HepG2 (cell line): ENCODE measurements around the gene PTGDR2. TPM values are rescaled to one million over a fixed set of nuclear protein-coding genes. Genes with fewer than 3 reads are reported as not detected.

Experiments used
- ATF1 ChIP-seq: IDR thresholded peaks from 2 replicates; pipeline ENCODE4 v1.6.1; 2016; ENCODE audit warnings: mild to moderate bottlenecking, control low read depth
- BORCS8-MEF2B ChIP-seq: sonication (generic); formaldehyde crosslinking; IDR thresholded peaks from 2 replicates; pipeline ENCODE4 v1.8.0; 2022; ENCODE audit warnings: mild to moderate bottlenecking, missing genetic modification reagents
- HDAC1 ChIP-seq: sonication (generic); formaldehyde crosslinking; IDR thresholded peaks from 2 replicates; pipeline ENCODE4 v1.5.1; 2020; ENCODE audit warnings: mild to moderate bottlenecking, missing genetic modification reagents
- HNF4G ChIP-seq, 2 experiments: sonication (generic) in 1 of 2; formaldehyde crosslinking in 1 of 2; IDR thresholded peaks; 2 replicates each; pipeline versions ENCODE4 v1.4.0 to v1.6.1; 2011 to 2020; ENCODE audit warnings: borderline replicate concordance in 2 of 2, low read depth in 2 of 2, mild to moderate bottlenecking in 2 of 2, low read length in 1 of 2, missing genetic modification reagents in 1 of 2, moderate library complexity in 1 of 2
- HOXD1 ChIP-seq: sonication (generic); formaldehyde crosslinking; IDR thresholded peaks from 2 replicates; pipeline ENCODE4 v1.5.0; 2020; ENCODE audit warnings: missing genetic modification reagents
- MIER3 ChIP-seq: IDR thresholded peaks from 2 replicates; pipeline ENCODE4 v1.6.1; 2016; ENCODE audit warnings: missing compliant biosample characterization, borderline replicate concordance
- MYC ChIP-seq: sonication (generic); formaldehyde crosslinking; IDR thresholded peaks from 2 replicates; pipeline ENCODE4 v1.9.0; 2021; ENCODE audit warnings: missing genetic modification reagents, borderline replicate concordance
- PHF21A ChIP-seq: sonication (generic); formaldehyde crosslinking; IDR thresholded peaks from 2 replicates; pipeline ENCODE4 v1.5.0; 2020; ENCODE audit warnings: mild to moderate bottlenecking, missing genetic modification reagents
- SOX13 ChIP-seq, 3 experiments: fragments of 450-650 bp in 1 of 3; sonication (generic) in 1 of 3; formaldehyde crosslinking in 1 of 3; IDR thresholded peaks in 2 of 3; conservative IDR thresholded peaks in 1 of 3; 2 replicates each; pipeline versions ENCODE4 v1.5.0 to v1.6.1; 2016 to 2020; ENCODE audit warnings: antibody characterized with exemption in 1 of 3, mild to moderate bottlenecking in 1 of 3, missing compliant biosample characterization in 1 of 3, missing genetic modification reagents in 1 of 3, moderate library complexity in 1 of 3
- ZBTB38 ChIP-seq: sonication (generic); formaldehyde crosslinking; IDR thresholded peaks from 2 replicates; pipeline ENCODE4 v1.5.1; 2020; ENCODE audit warnings: mild to moderate bottlenecking, missing genetic modification reagents
- ZFAT ChIP-seq: sonication (generic); formaldehyde crosslinking; conservative IDR thresholded peaks from 2 replicates; pipeline ENCODE4 v1.8.1; 2023; ENCODE audit warnings: missing genetic modification reagents, inconsistent platforms
- ZMYM2 ChIP-seq: sonication (generic); formaldehyde crosslinking; IDR thresholded peaks from 2 replicates; pipeline ENCODE4 v1.8.0; 2022; ENCODE audit warnings: mild to moderate bottlenecking, missing genetic modification reagents
- ZNF143 ChIP-seq: sonication (generic); formaldehyde crosslinking; IDR thresholded peaks from 2 replicates; pipeline ENCODE4 v1.4.0; 2020; ENCODE audit warnings: missing genetic modification reagents
- ZNF501 ChIP-seq: sonication (generic); formaldehyde crosslinking; IDR thresholded peaks from 2 replicates; pipeline ENCODE4 v1.5.1; 2020; ENCODE audit warnings: mild to moderate bottlenecking, moderate library complexity, missing genetic modification reagents
- ZNF598 ChIP-seq: sonication (generic); formaldehyde crosslinking; IDR thresholded peaks from 2 replicates; pipeline ENCODE4 v1.5.1; 2020; ENCODE audit warnings: mild to moderate bottlenecking, missing genetic modification reagents, borderline replicate concordance
- ZSCAN30 ChIP-seq: sonication (generic); formaldehyde crosslinking; IDR thresholded peaks from 2 replicates; pipeline ENCODE4 v1.5.0; 2020; ENCODE audit warnings: mild to moderate bottlenecking, missing genetic modification reagents
- ZSCAN31 ChIP-seq: sonication (generic); formaldehyde crosslinking; IDR thresholded peaks from 2 replicates; pipeline ENCODE4 v1.5.0; 2020; ENCODE audit warnings: low read depth, mild to moderate bottlenecking, missing genetic modification reagents
- polyA plus RNA-seq, 8 experiments: library from polyadenylated mRNA; depleted of rRNA in 3 of 8; stranded (reverse) in 7 of 8; unstranded in 1 of 8; fragments of >200 nt; fragmentation: Illumina TruSeq in 4 of 8; extraction: Trizol in 4 of 8; gene quantifications; 2 replicates each; pipeline versions ENCODE4 v1.2.1 to v1.2.3, GENCODE V29; 2011 to 2016; ENCODE audit warnings: low read depth in 4 of 8, missing spikeins in 1 of 8, mixed read lengths in 1 of 8; ENCODE audit not compliant: insufficient read depth in 1 of 8
- total RNA-seq, 5 experiments: library from RNA; depleted of rRNA; stranded (reverse); fragments of >200 nt; fragmentation: Illumina TruSeq; extraction: Trizol; gene quantifications; 2 replicates each; pipeline ENCODE4 v1.2.3, GENCODE V29; 2016; ENCODE audit warnings: low read depth in 1 of 5
- TF ChIP-seq, protein P1 (sequence below): sonication (generic); formaldehyde crosslinking; IDR thresholded peaks from 2 replicates; pipeline ENCODE4 v1.4.0; 2020; ENCODE audit warnings: missing genetic modification reagents
- TF ChIP-seq, protein P2 (sequence below): sonication (generic); IDR thresholded peaks from 2 replicates; pipeline ENCODE4 v1.6.1; 2016; ENCODE audit warnings: low read depth, borderline replicate concordance
- TF ChIP-seq, protein P3 (sequence below): sonication (generic); formaldehyde crosslinking; IDR thresholded peaks from 2 replicates; pipeline ENCODE4 v1.4.0; 2020; ENCODE audit warnings: mild to moderate bottlenecking, missing genetic modification reagents
- TF ChIP-seq, protein P4 (sequence below): sonication (generic); formaldehyde crosslinking; IDR thresholded peaks from 2 replicates; pipeline ENCODE4 v1.5.0; 2020; ENCODE audit warnings: missing genetic modification reagents

PTGDR2 gene
- total and polyA plus RNA-seq, 2 of the 13 experiments (the other 11 are each of a cell fraction or from before 2014, with no cell fraction given), result 1.9 to 2.5 TPM

DNA sequence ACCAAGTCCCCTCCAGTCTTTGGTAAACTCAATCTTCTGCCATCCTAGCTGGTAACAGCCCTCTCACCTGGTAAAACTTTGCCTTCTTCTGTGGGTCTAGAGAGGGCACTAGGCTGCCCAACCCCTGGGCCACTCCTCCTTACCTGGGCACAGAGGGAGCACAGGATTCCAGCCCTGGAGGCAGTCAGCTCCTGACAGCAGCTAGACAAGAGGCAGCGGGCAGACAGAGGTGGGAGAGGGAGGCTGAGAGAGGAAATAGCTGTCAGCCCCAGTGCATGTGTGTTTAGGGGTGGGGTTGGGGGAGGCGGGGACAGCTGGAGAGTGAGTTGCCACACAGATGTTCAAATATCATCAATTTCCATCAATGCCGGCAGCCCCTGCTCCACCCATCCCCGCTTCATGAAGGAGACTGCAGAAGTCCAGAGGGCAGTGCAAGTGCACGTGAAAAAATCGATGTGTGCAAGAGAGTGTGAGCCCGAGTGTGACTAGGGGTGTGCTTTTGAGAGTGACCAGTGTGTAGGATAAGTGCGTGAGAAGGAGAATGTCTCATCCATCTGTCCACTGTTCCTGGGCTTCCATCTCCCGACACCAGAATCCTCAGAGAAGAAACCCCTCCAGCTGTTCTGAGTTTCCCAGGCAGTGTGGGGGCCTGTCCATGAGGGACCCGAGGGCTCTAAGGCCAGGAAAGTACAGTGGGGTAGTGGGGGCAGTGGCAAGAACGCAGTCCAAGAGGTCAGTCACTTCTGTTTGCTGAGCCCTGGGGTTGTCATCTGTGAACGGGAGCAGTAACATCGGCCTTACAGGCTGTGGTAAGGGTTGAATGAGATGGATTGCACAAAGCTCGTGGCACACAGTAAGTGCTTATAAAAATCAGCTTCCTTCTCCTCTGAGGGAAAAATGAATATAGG, at the start of gene PTGDR2 (continued):
- TF ChIP-seq, protein P1, sequence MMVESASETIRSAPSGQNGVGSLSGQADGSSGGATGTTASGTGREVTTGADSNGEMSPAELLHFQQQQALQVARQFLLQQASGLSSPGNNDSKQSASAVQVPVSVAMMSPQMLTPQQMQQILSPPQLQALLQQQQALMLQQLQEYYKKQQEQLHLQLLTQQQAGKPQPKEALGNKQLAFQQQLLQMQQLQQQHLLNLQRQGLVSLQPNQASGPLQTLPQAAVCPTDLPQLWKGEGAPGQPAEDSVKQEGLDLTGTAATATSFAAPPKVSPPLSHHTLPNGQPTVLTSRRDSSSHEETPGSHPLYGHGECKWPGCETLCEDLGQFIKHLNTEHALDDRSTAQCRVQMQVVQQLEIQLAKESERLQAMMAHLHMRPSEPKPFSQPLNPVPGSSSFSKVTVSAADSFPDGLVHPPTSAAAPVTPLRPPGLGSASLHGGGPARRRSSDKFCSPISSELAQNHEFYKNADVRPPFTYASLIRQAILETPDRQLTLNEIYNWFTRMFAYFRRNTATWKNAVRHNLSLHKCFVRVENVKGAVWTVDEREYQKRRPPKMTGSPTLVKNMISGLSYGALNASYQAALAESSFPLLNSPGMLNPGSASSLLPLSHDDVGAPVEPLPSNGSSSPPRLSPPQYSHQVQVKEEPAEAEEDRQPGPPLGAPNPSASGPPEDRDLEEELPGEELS, result peak; percentile 53; the same call in 1 of the 2 replicates
- peak; percentile 34; the same call in 1 of the 2 replicates for TF ChIP-seq PHF21A
- peak; percentile 64; the same call in 1 of the 2 replicates for TF ChIP-seq MYC (CRISPR knock-in tag)
- peak; percentile 74 for TF ChIP-seq HDAC1 (CRISPR knock-in tag)
- TF ChIP-seq MIER3 (CRISPR knock-in tag), result peak; percentile 41; the same call in 1 of the 2 replicates
- TF ChIP-seq, protein P2, sequence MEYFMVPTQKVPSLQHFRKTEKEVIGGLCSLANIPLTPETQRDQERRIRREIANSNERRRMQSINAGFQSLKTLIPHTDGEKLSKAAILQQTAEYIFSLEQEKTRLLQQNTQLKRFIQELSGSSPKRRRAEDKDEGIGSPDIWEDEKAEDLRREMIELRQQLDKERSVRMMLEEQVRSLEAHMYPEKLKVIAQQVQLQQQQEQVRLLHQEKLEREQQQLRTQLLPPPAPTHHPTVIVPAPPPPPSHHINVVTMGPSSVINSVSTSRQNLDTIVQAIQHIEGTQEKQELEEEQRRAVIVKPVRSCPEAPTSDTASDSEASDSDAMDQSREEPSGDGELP, result peak; percentile 76
- TF ChIP-seq ATF1 (CRISPR knock-in tag), result no peak
- TF ChIP-seq ZNF598 (CRISPR knock-in tag), result no peak
- no peak for TF ChIP-seq ZFAT (CRISPR knock-in tag)
- no peak for TF ChIP-seq SOX13 (IDR thresholded peaks at IDR 0.05)
- TF ChIP-seq SOX13 (CRISPR knock-in tag; conservative IDR thresholded peaks at IDR 0.05 in 1 of 2, IDR thresholded peaks at IDR 0.05 in 1 of 2), result 0 out of 4 replicates have a peak, but pooled peaks of 1 of the 2 experiments have one; percentile 4
- TF ChIP-seq ZSCAN30 (CRISPR knock-in tag), result no peak
- TF ChIP-seq, protein P3, sequence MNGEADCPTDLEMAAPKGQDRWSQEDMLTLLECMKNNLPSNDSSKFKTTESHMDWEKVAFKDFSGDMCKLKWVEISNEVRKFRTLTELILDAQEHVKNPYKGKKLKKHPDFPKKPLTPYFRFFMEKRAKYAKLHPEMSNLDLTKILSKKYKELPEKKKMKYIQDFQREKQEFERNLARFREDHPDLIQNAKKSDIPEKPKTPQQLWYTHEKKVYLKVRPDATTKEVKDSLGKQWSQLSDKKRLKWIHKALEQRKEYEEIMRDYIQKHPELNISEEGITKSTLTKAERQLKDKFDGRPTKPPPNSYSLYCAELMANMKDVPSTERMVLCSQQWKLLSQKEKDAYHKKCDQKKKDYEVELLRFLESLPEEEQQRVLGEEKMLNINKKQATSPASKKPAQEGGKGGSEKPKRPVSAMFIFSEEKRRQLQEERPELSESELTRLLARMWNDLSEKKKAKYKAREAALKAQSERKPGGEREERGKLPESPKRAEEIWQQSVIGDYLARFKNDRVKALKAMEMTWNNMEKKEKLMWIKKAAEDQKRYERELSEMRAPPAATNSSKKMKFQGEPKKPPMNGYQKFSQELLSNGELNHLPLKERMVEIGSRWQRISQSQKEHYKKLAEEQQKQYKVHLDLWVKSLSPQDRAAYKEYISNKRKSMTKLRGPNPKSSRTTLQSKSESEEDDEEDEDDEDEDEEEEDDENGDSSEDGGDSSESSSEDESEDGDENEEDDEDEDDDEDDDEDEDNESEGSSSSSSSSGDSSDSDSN (CRISPR knock-in tag), result peak; percentile 62
- TF ChIP-seq ZBTB38 (CRISPR knock-in tag), result 0 out of 2 replicates have a peak, but pooled peaks have one; percentile 27
- peak; percentile 97 for TF ChIP-seq HOXD1 (CRISPR knock-in tag)
- TF ChIP-seq, protein P4, sequence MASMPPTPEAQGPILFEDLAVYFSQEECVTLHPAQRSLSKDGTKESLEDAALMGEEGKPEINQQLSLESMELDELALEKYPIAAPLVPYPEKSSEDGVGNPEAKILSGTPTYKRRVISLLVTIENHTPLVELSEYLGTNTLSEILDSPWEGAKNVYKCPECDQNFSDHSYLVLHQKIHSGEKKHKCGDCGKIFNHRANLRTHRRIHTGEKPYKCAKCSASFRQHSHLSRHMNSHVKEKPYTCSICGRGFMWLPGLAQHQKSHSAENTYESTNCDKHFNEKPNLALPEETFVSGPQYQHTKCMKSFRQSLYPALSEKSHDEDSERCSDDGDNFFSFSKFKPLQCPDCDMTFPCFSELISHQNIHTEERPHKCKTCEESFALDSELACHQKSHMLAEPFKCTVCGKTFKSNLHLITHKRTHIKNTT, result no peak
- TF ChIP-seq BORCS8-MEF2B (CRISPR knock-in tag), result 0 out of 2 replicates have a peak, but pooled peaks have one; percentile 28
- TF ChIP-seq ZSCAN31, result 0 out of 2 replicates have a peak, but pooled peaks have one; percentile 21
- peak; percentile 35; the same call in 1 of the 2 replicates for TF ChIP-seq ZNF501 (CRISPR knock-in tag)
- no peak for TF ChIP-seq HNF4G (IDR thresholded peaks at IDR 0.05; ENCODE audit: borderline replicate concordance, low read depth, low read length)
- 0 out of 2 replicates have a peak, but pooled peaks have one; percentile 26 for TF ChIP-seq HNF4G (CRISPR knock-in tag; IDR thresholded peaks at IDR 0.05; ENCODE audit: borderline replicate concordance, low read depth)
- peak; percentile 41; the same call in 1 of the 2 replicates for TF ChIP-seq ZNF143 (CRISPR knock-in tag)
- TF ChIP-seq ZMYM2, result 0 out of 2 replicates have a peak, but pooled peaks have one; percentile 60
